HG03095 (cell line): ENCODE data around the gene NSD2.
"Not testable (repeated sequence)": the region's sequence is repeated elsewhere in the genome, so short reads cannot be mapped to it uniquely, and the experiment has no call there.

ENCODE experiments used
- ATAC-seq: cut with Tn5 transposase; IDR thresholded peaks from one replicate; pipeline ENCODE4 v1.9.1; 2021; ENCODE audit warnings: moderate library complexity; ENCODE audit not compliant: unreplicated experiment

Gene NSD2

DNA sequence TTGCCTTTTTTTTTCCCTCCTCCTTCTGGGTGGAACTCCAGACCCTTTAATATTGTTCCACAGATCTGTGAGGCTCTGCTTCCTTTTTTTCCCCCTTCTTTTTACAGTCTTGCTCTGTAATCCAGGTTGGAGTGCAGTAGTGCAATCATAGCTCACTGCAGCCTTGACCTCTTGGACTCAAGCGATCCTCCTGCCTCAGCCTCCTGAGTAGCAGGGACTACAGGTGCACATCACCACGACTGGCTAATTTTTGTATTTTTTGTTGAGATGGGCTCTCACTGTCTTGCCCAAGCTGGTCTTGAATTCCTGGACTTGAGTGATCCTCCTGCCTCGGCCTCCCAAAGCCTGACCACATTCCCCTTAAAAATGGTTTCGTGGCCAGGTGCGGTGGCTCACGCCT lies 26.8 kb downstream of the NSD2 start:
- no peak for ATAC-seq

DNA sequence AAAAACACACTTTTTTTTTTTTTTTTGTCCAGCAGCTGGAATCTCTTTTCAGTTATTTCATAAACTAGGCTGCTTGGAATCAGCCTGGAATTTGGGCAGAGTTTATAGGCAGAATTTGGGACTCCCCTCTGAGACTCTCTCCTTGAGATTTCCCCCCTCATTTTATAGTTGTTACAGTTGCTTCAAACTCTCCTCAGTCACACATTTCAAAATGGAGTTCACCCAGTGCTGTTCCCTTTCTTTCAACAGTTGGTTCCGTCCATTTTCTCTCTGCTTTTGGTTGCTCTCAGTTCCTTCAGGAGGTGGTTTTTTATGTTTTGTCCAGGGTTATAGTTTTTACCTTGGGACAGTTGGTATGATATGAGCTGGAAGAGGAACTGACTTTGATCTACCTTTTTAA lies 27.5 kb downstream of the NSD2 start:
- no peak for ATAC-seq

- ATAC-seq, result peak; percentile 91
Measured at GRCh38 chr4:1899149-1900086, 28.2 kb downstream of the NSD2 start.

DNA sequence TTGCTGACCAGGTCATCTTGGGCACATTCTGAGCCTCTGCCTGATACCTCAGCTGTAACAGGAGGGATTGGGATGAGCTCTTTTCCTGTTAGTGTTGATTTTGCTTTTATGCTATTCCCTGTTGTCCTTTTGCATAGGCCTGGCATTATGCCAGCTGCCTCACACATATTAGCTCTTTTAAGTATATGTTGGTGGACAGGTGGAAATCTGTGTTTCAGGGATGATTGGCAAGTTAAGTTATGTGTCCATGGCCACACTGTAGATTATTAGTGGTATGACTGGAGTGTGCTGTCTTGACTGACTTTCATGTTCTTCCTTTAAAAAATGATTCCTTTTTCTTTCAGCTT lies 28.9 kb downstream of the NSD2 start:
- no peak for ATAC-seq

GRCh38 chr4:1900624-1901023 lies 29.4 kb downstream of the NSD2 start:
- ATAC-seq, result no peak

- no peak for ATAC-seq
Measured at GRCh38 chr4:1901127-1901526, 29.9 kb downstream of the NSD2 start.

GRCh38 chr4:1902243-1902642 lies 31.1 kb downstream of the NSD2 start:
- no peak for ATAC-seq

GRCh38 chr4:1903035-1903434 lies 31.8 kb downstream of the NSD2 start:
- ATAC-seq, result no peak

DNA sequence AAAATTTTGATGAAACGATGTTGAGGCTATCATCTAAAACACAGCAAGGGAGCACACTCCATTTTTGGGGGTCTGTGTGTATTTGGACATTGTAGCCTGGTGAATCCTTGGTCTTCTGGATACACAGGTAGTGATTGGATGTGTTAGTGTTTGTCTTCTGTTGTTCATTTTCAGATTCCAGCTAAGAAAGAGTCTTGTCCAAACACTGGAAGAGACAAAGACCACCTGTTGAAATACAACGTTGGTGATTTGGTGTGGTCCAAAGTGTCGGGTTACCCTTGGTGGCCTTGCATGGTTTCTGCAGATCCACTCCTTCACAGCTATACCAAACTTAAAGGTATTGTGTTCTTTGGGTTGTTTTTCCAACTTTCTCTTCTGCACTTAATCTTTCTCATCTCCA lies 32.8 kb downstream of the NSD2 start:
- no peak for ATAC-seq

DNA sequence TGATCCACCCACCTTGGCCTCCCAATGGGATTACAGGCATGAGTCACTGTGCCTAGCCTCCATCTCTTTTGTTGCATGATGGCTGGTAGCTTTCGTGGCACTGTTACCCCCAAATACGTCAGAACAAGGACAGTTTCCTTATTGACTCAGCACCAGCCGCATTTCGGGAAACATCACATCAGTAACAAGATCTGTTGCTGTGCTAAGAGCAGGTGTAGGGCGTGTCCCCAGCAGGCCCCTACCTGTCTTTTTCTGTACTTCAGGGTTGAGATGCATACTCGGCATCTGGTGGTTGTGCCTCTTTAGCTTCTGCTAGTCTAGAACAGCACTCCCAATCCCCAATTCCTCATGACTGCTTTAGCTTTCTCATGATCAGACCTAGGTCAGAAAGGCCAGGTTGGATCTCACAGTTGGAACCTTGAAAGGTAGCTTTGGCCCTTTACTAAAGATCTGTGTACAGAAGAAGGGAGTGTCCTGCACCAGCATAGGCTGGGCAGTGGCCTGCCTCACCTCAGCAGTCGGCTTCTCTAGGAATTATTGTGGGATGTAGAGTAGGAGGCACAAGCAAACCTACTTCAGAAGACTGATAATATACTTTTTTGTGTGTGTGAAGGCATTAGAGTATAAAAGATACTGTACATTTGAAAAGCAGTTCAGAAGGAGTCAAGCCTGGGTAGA lies 36.8 kb downstream of the NSD2 start:
- ATAC-seq, result no peak

- not testable (repeated sequence) for ATAC-seq
Measured at GRCh38 chr4:1909696-1910095, 38.5 kb downstream of the NSD2 start.

DNA sequence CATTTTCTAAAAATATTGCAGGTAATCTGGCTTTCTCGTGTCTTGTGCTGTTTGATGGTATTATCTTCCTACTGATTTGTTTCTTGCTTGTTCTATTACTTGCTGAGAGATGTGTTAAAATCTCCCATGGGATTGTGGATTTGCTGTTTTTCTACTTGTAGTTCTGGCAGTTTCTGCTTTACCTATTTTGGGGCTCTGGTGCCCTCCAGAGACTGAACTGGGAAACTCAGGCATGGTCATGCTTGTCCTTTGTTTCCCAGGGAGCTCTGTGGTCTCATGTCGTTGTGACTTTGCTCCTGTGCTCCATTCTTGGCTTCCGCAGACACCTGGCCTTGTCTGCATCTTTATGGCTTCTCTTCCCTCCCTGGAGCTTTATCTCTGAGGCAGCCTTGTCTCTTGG lies 39.5 kb downstream of the NSD2 start:
- no peak for ATAC-seq

GRCh38 chr4:1911316-1911715 lies 40.1 kb downstream of the NSD2 start:
- not testable (repeated sequence) for ATAC-seq

GRCh38 chr4:1922821-1923220 lies 51.6 kb downstream of the NSD2 start:
- no peak for ATAC-seq

- ATAC-seq, result no peak
Measured at GRCh38 chr4:1927675-1928074, 56.5 kb downstream of the NSD2 start.

DNA sequence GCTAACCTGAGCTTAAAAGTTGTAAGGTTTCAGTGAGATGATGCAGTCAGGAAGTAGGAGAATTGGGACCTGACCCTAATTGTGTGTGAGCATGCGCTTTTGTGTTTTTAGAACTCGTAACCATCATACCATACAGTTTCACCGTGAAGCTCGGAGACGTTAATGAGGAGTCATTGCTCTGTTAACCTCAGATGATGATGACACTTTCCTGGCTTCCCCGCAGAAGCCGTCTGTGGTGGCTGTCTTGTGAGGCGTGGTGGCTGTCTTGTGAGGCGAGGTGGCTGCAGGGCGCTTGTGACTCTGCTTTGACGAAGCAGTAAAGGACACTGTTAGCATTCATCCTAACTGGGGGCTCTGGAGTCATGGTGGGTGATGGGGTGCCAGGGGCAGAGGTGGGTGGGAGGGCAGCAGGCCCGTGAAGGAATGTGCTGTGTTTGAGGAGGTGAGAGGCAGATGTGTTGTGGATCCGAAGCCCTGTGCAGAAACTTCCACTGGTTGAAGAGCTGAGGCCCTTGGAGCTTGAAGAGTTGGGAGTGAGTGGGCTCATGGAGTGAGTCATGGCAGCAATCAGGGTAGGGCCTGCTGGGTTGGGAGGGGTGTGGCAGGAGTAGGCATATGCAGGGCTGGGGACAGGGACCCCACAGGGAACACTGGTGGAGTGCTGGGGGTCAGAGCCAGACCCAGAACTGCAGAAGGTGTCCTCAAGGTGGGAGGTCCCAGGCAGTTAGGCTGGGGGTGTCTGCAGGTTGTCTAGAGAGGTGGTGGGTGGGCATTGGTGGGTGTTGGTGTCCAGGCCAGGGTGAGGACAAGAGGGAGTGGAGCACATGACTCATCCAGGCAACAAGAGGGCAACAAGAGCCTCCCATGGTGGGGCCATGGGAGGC lies 57.4 kb downstream of the NSD2 start:
- ATAC-seq, result no peak

DNA sequence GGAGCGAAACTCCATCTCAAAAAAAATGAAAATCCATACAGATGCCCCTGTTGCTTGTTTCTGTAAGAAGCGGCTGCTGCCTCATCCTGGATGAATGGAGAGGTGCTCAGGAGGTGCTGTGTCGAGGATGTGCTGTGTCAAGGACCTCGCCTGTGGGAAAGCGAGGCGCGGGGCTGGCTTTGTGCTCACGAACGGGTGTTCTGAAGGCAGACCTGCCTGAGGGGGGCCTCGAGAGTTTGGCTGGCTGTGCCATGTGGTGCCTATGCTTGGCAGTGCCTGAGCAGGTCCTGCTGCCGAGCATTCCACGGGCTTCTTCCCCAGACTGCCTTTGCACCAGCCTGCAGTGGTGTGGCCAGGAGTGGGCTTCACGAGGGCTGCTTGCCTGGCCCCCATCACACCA lies 61.5 kb downstream of the NSD2 start:
- ATAC-seq, result no peak

GRCh38 chr4:1933700-1934099 lies 62.5 kb downstream of the NSD2 start:
- no peak for ATAC-seq

GRCh38 chr4:1937550-1937949 lies 66.4 kb downstream of the NSD2 start:
- ATAC-seq, result no peak

- ATAC-seq, result no peak
Measured at GRCh38 chr4:1938027-1938426, 66.8 kb downstream of the NSD2 start.
